Astrocyte (in vitro differentiated cells and primary cell): ENCODE measurements around the gene KIF11. TPM values are rescaled to one million over a fixed set of nuclear protein-coding genes. Genes with fewer than 3 reads are reported as not detected.
A peak's percentile ranks its signal among the peaks of the same experiment; 100 is the strongest.

ENCODE experiments used
- DNase-seq: peaks from one replicate; pipeline ENCODE4 v3.0.0-alpha.2; 2010; ENCODE audit warnings: low read depth
- FAIRE-seq: peaks from 2 replicates; lab custom pipeline; 2011; peaks lifted over from hg19 to GRCh38; lab: Jason Lieb, UNC
- H2AFZ ChIP-seq: 2 replicates; pipeline ENCODE4 v1.6.0; 2012; ENCODE audit warnings: low read depth, low read length, inconsistent platforms
- H3K27ac ChIP-seq: 2 replicates; pipeline ENCODE4 v1.5.1; 2011; ENCODE audit warnings: low read depth, low read length, inconsistent platforms
- H3K27me3 ChIP-seq: 2 replicates; pipeline ENCODE4 v1.6.0; 2011; ENCODE audit warnings: low read length, inconsistent platforms; ENCODE audit not compliant: insufficient read depth
- H3K36me3 ChIP-seq: 2 replicates; pipeline ENCODE4 v1.5.1; 2011; ENCODE audit warnings: low read length, inconsistent platforms; ENCODE audit not compliant: insufficient read depth
- H3K4me1 ChIP-seq: 2 replicates; pipeline ENCODE4 v1.5.1; 2011; ENCODE audit warnings: low read length, inconsistent platforms; ENCODE audit not compliant: insufficient read depth
- H3K4me2 ChIP-seq: 2 replicates; pipeline ENCODE4 v1.6.0; 2012; ENCODE audit warnings: low read length, inconsistent platforms
- H3K4me3 ChIP-seq: 2 replicates; pipeline ENCODE4 v1.5.1; 2011; ENCODE audit warnings: low read depth, mild to moderate bottlenecking, low read length, inconsistent platforms; ENCODE audit not compliant: insufficient read depth
- H3K79me2 ChIP-seq: 2 replicates; pipeline ENCODE4 v1.6.0; 2012; ENCODE audit warnings: mild to moderate bottlenecking, low read length, inconsistent platforms; ENCODE audit not compliant: insufficient read depth
- H3K9ac ChIP-seq: 2 replicates; pipeline ENCODE4 v1.6.0; 2012; ENCODE audit warnings: mild to moderate bottlenecking, low read length, inconsistent platforms
- H3K9me3 ChIP-seq: 2 replicates; pipeline ENCODE4 v1.5.1; 2012; ENCODE audit warnings: low read depth, mild to moderate bottlenecking, low read length, inconsistent platforms; ENCODE audit not compliant: insufficient read depth
- H4K20me1 ChIP-seq: 2 replicates; pipeline ENCODE4 v1.6.0; 2012; ENCODE audit warnings: low read length, inconsistent platforms; ENCODE audit not compliant: insufficient read depth
- H3K27ac Mint-ChIP-seq: one replicate; pipeline ENCODE4 v1.8.0; 2021; ENCODE audit warnings: mild to moderate bottlenecking, mixed read lengths; ENCODE audit not compliant: unreplicated experiment
- H3K27me3 Mint-ChIP-seq: one replicate; pipeline ENCODE4 v1.8.0; 2021; ENCODE audit warnings: low read depth, mixed read lengths; ENCODE audit not compliant: unreplicated experiment
- H3K36me3 Mint-ChIP-seq: one replicate; pipeline ENCODE4 v1.8.0; 2021; ENCODE audit warnings: low read depth, mixed read lengths; ENCODE audit not compliant: unreplicated experiment
- H3K4me1 Mint-ChIP-seq: one replicate; pipeline ENCODE4 v1.8.0; 2021; ENCODE audit warnings: low read depth, mixed read lengths; ENCODE audit not compliant: unreplicated experiment
- H3K4me3 Mint-ChIP-seq: one replicate; pipeline ENCODE4 v1.8.0; 2021; ENCODE audit warnings: mild to moderate bottlenecking, moderate library complexity, mixed read lengths; ENCODE audit not compliant: unreplicated experiment
- H3K9me3 Mint-ChIP-seq: one replicate; pipeline ENCODE4 v1.8.0; 2021; ENCODE audit warnings: mild to moderate bottlenecking, mixed read lengths; ENCODE audit not compliant: unreplicated experiment
- EZH2 ChIP-seq: IDR thresholded peaks from 2 replicates; pipeline ENCODE4 v1.6.1; 2012; ENCODE audit warnings: mild to moderate bottlenecking, low read length, inconsistent platforms; ENCODE audit not compliant: insufficient read depth
- total RNA-seq: library from RNA; stranded (reverse); gene quantifications from 2 replicates; pipeline ENCODE4 v1.2.1, GENCODE V29; 2021
- TF ChIP-seq, protein P1 (sequence below): IDR thresholded peaks from 2 replicates; pipeline ENCODE4 v1.5.1; 2011; ENCODE audit warnings: low read depth, mild to moderate bottlenecking, inconsistent platforms, low read length, moderate library complexity; ENCODE audit not compliant: insufficient read depth

The KIF11 gene
- total RNA-seq, 1 donor from 2014 or later, result 4.7 TPM

DNA sequence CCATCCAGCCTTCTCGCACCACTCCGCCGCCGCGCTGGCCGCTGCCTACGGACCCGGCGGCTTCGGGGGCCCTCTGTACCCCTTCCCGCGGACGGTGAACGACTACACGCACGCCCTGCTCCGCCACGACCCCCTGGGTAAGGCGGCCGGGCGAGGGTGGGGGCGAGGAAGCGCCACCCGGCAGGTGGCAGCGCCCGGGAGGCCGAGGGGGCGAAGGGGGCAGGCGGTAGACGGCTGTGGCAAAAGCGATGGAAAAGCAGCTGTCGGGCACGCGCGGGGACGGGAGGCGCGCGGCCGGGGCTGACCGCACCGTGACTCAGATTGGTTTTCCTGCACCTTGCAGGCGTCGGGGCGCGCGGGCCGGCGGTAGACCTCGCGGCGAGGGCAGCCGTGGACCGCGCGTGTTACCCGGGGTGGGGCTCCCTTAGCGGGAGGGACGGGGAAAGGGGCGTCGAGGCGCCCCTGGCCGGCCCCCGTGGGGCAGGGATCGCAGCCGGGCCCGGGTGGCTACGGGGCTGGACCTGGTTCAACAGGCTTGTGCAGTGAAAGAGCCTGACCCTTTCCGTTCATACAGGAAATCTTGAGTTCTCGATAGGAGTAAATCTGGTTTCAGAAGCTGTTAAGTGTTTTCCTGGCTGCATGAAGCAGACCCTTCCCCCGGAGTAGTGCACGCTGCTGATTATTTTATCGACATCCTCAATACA lies 97.4 kb downstream of the KIF11 start:
- H3K27ac ChIP-seq, result no peak overlapping the region
- TF ChIP-seq, protein P1, sequence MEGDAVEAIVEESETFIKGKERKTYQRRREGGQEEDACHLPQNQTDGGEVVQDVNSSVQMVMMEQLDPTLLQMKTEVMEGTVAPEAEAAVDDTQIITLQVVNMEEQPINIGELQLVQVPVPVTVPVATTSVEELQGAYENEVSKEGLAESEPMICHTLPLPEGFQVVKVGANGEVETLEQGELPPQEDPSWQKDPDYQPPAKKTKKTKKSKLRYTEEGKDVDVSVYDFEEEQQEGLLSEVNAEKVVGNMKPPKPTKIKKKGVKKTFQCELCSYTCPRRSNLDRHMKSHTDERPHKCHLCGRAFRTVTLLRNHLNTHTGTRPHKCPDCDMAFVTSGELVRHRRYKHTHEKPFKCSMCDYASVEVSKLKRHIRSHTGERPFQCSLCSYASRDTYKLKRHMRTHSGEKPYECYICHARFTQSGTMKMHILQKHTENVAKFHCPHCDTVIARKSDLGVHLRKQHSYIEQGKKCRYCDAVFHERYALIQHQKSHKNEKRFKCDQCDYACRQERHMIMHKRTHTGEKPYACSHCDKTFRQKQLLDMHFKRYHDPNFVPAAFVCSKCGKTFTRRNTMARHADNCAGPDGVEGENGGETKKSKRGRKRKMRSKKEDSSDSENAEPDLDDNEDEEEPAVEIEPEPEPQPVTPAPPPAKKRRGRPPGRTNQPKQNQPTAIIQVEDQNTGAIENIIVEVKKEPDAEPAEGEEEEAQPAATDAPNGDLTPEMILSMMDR, result no peak
- TF ChIP-seq EZH2, result no peak
- peaks cover 13% of the 10 kb centered on the region for H3K4me1 ChIP-seq
- no peak overlapping the region for H3K27ac Mint-ChIP-seq
- H3K4me3 ChIP-seq, result peak overlapping the region; percentile 56
- H3K9ac ChIP-seq, result peak overlapping the region; percentile 63
- H3K4me1 Mint-ChIP-seq, result peaks cover 1% of the 10 kb centered on the region
- H3K4me2 ChIP-seq, result peak overlapping the region; percentile 87
- H3K36me3 Mint-ChIP-seq, result peaks cover 4% of the 10 kb centered on the region
- H2AFZ ChIP-seq, result peak overlapping the region; percentile 85
- no peak for FAIRE-seq
- no peaks in the 10 kb centered on the region for H3K9me3 ChIP-seq
- no peaks in the 10 kb centered on the region for H3K79me2 ChIP-seq
- no peaks in the 10 kb centered on the region for H3K36me3 ChIP-seq
- no peaks in the 10 kb centered on the region for H4K20me1 ChIP-seq
- peak; percentile 57 for DNase-seq
- H3K27me3 Mint-ChIP-seq, result peaks cover 65% of the 10 kb centered on the region
- peaks cover 39% of the 10 kb centered on the region for H3K27me3 ChIP-seq
- H3K9me3 Mint-ChIP-seq, result peaks cover 30% of the 10 kb centered on the region
- H3K4me3 Mint-ChIP-seq, result no peak overlapping the region

DNA sequence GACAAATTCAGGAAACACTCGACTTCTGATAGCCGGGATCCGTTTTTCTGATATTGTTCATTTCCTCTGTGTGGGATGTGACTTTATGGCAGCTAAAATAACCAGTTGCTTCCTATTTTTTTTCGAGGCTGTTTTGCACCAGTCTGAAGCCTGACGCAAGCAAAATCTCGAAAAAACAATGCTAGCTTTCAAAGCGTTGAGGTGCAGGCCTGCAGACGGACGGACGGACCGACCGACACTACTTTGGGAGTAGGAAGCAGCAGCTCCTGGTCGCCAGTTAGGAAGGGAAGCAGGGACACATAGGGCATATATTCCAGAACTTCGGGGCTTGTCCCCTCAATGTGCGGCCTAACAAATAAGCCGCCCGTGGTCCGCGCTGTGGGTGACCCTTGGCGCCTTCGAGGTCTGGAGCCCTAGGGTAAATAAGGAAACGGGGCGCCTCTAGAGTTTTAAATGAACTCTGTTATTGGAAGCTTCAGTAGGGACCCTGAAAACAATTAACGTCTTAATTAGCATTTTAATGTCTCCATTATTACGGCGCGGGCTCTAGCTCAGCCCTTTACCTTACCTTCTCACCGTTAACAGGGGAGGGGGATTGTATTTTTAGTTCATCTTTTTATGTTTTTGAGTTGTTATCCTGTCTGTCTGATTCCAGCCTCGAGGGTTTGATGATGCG lies 98.1 kb downstream of the KIF11 start:
- Histone ChIP-seq H3K27me3 (peaks cover 39% of the 10 kb centered on the region), H3K4me2 (peak overlapping the region; percentile 87), H3K27ac (no peak overlapping the region), H3K79me2 (no peaks in the 10 kb centered on the region), H3K36me3 (no peaks in the 10 kb centered on the region), H3K4me1 (peaks cover 13% of the 10 kb centered on the region), H4K20me1 (no peaks in the 10 kb centered on the region), H3K4me3 (peak overlapping the region; percentile 56), H3K9ac (no peak overlapping the region), H3K9me3 (no peaks in the 10 kb centered on the region), H2AFZ (no peak overlapping the region)
- Mint-ChIP-seq H3K4me3 (no peak overlapping the region), H3K27ac (no peak overlapping the region), H3K4me1 (peaks cover 1% of the 10 kb centered on the region), H3K9me3 (peaks cover 24% of the 10 kb centered on the region), H3K27me3 (peaks cover 65% of the 10 kb centered on the region), H3K36me3 (peaks cover 4% of the 10 kb centered on the region)
- FAIRE-seq (no peak), DNase-seq (no peak)
- TF ChIP-seq, protein P1, result no peak
- no peak for TF ChIP-seq EZH2
